SJSA1 (cell line): Measurements from ENCODE around the gene SPOP. TPM values are rescaled to one million over a fixed set of nuclear protein-coding genes. Genes with fewer than 3 reads are reported as not detected.

Experiments
- DNase-seq, 2 experiments: peaks; one replicate each; pipeline ENCODE4 v3.0.0-alpha.2; 2015 to 2020; ENCODE audit warnings: low spot score in 2 of 2, low read depth in 1 of 2
- H3K27ac ChIP-seq: fragments of 250-450 bp; sonication (Bioruptor Pico); 2 replicates; pipeline ENCODE4 v1.5.1; 2020; ENCODE audit warnings: mild to moderate bottlenecking, moderate library complexity
- H3K27me3 ChIP-seq: fragments of 250-450 bp; sonication (Bioruptor Pico); replicated peaks from 2 replicates; pipeline ENCODE4 v1.5.1; 2020; ENCODE audit warnings: mild to moderate bottlenecking, moderate library complexity
- H3K36me3 ChIP-seq: fragments of 250-450 bp; sonication (Bioruptor Pico); 2 replicates; pipeline ENCODE4 v1.5.1; 2020; ENCODE audit warnings: mild to moderate bottlenecking
- H3K4me1 ChIP-seq: fragments of 250-450 bp; sonication (Bioruptor Pico); replicated peaks from 2 replicates; pipeline ENCODE4 v1.6.1; 2021; ENCODE audit warnings: mild to moderate bottlenecking
- H3K4me3 ChIP-seq: fragments of 250-450 bp; sonication (Bioruptor Pico); 2 replicates; pipeline ENCODE4 v1.5.1; 2020; ENCODE audit warnings: mild to moderate bottlenecking
- H3K9me3 ChIP-seq: fragments of 250-450 bp; sonication (Bioruptor Pico); replicated peaks from 2 replicates; pipeline ENCODE4 v1.5.1; 2020; ENCODE audit warnings: mild to moderate bottlenecking
- total RNA-seq: library from RNA; depleted of rRNA; stranded (reverse); fragments of >200 nt; shearing (Covaris generic); gene quantifications from 2 replicates; pipeline ENCODE4 v1.2.3, GENCODE V29; 2014

Gene SPOP
- total RNA-seq, 1 experiment from 2014 or later = 73.0 TPM

DNA sequence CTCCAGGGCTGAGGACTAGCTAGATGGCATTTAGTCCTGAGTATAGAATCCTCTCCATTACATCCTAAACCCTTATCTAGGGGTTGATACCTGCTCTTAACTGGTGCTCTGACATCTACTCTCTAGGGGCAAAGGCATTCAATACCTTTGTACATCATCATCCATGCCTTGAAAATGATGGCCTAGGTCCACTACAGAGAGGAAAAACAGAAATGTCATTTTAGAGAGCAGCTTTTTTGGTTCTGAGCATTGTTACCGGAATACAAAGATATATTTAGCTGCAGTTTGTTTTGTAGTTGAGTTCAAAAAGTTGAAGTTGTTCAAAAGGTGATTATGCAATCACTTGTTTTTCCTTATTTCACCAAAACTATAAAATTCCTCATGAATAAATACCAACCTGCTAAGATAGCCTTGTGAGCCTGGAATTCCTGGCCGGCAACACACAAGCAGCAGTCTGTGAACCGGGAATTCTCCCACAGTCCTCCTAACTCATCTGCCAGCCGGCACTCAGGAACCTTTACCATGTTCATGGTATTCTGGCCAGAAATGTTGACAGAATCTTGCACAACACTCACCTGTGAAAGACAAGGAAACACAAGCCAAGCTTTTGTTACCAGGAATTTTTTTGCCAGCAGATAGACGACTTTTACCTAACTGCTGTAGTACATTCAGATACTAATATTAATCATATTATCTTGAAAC, 66.9 kb downstream of the SPOP start:
- H3K4me3 ChIP-seq = no peak overlapping the region
- DNase-seq = no peak
- no peaks in the 10 kb centered on the region for H3K27me3 ChIP-seq
- H3K36me3 ChIP-seq = peaks cover 85% of the 10 kb centered on the region
- H3K27ac ChIP-seq = no peak overlapping the region
- H3K9me3 ChIP-seq = no peaks in the 10 kb centered on the region
- no peaks in the 10 kb centered on the region for H3K4me1 ChIP-seq

DNA sequence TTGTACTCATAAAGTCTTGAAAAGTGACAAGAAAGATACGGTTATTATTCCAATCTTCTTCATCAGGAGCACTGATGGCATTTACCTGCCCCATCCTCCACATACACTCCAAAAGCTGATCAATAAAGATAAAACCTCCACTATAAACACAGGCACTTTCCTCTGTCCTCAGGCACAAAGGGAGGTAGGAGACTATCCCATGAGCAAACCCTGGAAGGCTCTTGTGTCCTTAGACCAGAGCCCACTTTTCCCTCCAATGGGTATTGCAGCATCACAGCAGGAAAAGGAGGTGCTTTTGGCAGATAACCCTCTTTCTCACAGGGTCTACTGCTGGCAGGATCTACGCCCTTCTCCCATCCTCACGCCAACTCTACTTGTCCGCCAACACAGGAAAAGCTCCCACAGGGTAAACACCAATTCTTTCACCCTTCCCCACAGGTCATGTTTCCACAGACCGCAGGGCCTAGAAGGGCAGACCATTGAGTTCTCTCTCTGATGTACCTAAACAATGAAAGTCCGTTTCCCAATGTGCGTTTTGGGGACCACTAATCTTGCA, 73.5 kb downstream of the SPOP start:
- H3K9me3 ChIP-seq = no peaks in the 10 kb centered on the region
- H3K36me3 ChIP-seq = peaks cover 90% of the 10 kb centered on the region
- DNase-seq = no peak
- H3K27ac ChIP-seq = no peak overlapping the region
- H3K4me1 ChIP-seq = no peaks in the 10 kb centered on the region
- no peak overlapping the region for H3K4me3 ChIP-seq
- H3K27me3 ChIP-seq = no peaks in the 10 kb centered on the region

DNA sequence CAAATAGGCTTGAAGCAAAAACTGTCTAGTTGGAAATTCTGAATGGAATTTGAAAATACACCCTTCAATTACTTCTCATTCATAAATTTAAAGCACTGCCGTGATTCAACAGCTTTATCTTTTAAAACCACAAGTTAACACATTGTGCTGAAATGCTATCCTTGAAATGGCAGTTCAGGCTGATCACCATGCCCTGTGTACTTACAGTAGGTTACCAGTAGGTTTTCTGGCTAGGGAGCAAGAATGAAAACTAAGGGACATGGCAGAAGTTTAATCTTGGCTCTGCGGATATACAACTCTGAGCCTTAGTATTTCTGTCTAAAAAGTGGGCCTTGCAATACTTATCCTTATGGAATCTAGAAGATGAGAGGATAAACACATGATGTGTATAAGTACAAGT, 74.2 kb downstream of the SPOP start:
- Histone ChIP-seq H3K27ac (no peak overlapping the region), H3K4me1 (no peaks in the 10 kb centered on the region), H3K36me3 (peaks cover 87% of the 10 kb centered on the region), H3K27me3 (no peaks in the 10 kb centered on the region), H3K9me3 (no peaks in the 10 kb centered on the region), H3K4me3 (no peak overlapping the region)
- no peak for DNase-seq

- Histone ChIP-seq H3K4me3 (no peak overlapping the region), H3K36me3 (peaks cover 87% of the 10 kb centered on the region), H3K9me3 (no peaks in the 10 kb centered on the region), H3K27me3 (no peaks in the 10 kb centered on the region), H3K27ac (no peak overlapping the region), H3K4me1 (no peaks in the 10 kb centered on the region)
- no peak for DNase-seq
These were observed 74.7 kb downstream of the SPOP start for GRCh38 chr17:49603238-49603637.

GRCh38 chr17:49602783-49603182, 75.1 kb downstream of the SPOP start:
- no peaks in the 10 kb centered on the region for H3K9me3 ChIP-seq
- H3K27ac ChIP-seq = no peak overlapping the region
- no peaks in the 10 kb centered on the region for H3K4me1 ChIP-seq
- no peaks in the 10 kb centered on the region for H3K27me3 ChIP-seq
- no peak for DNase-seq
- no peak overlapping the region for H3K4me3 ChIP-seq
- peaks cover 87% of the 10 kb centered on the region for H3K36me3 ChIP-seq

DNA sequence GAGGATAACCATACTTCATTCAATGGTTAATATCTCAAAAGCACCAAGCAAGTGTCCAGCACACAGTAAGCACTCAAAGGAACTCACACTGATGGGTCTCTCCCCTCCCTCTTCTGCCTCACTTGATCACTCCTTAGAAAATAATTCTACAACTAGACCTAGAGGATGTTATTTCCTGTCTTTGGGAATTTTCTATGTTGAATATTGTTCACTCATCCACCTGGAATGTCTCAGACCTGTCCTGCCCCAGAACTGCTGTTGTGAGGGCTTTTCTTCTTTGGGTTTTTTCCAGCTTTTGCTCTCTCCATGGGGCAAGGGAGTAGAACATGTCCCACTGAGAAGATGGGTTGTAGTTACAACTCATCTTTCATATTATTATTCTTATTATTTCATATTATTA, 76.9 kb downstream of the SPOP start:
- no peak overlapping the region for H3K4me3 ChIP-seq
- no peaks in the 10 kb centered on the region for H3K4me1 ChIP-seq
- H3K9me3 ChIP-seq = no peaks in the 10 kb centered on the region
- no peak overlapping the region for H3K27ac ChIP-seq
- no peak for DNase-seq
- peaks cover 92% of the 10 kb centered on the region for H3K36me3 ChIP-seq
- H3K27me3 ChIP-seq = no peaks in the 10 kb centered on the region

GRCh38 chr17:49598918-49599317, 79.0 kb downstream of the SPOP start:
- H3K36me3 ChIP-seq = peaks cover 85% of the 10 kb centered on the region
- no peaks in the 10 kb centered on the region for H3K27me3 ChIP-seq
- no peaks in the 10 kb centered on the region for H3K4me1 ChIP-seq
- DNase-seq = no peak
- no peak overlapping the region for H3K27ac ChIP-seq
- no peak overlapping the region for H3K4me3 ChIP-seq
- H3K9me3 ChIP-seq = no peaks in the 10 kb centered on the region

DNA sequence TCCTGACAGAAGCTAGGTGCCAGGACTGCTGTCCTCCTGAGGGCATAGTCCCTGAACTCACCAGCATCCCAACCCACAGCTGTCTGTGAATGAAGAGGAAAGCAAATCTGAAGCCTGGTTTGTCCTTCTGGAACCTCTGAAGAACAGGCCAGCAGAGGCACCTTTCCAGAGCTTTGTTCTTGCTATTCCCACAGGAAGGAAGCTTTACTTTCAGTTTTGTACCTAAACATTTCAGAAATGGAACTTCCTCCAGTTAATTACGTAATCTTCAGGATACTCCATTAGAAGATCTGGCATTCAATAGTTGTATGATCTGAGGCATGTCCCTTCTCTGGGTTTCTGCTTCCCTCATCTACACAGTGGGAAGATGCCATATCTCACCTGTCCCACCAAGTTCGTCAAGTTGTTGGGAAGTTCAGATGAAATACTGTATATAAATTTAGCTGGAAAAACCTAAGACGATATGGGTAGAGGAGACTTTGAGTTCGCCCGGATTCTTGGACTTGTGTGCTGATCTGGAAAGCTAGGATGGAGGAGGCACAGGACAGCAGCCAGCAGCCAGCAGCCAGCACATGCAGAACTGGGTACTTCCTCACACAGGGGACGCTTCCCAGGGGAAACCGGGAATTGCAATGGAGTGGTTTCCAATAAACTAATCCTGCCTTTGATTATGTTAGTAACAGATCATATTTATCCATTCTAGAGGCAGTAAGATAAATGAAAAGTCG, 79.8 kb downstream of the SPOP start:
- H3K27me3 ChIP-seq = no peaks in the 10 kb centered on the region
- H3K36me3 ChIP-seq = peaks cover 82% of the 10 kb centered on the region
- H3K4me1 ChIP-seq = no peaks in the 10 kb centered on the region
- no peak overlapping the region for H3K27ac ChIP-seq
- DNase-seq = no peak
- no peaks in the 10 kb centered on the region for H3K9me3 ChIP-seq
- H3K4me3 ChIP-seq = no peak overlapping the region

- H3K4me3 ChIP-seq = no peak overlapping the region
- no peaks in the 10 kb centered on the region for H3K4me1 ChIP-seq
- H3K9me3 ChIP-seq = no peaks in the 10 kb centered on the region
- no peak overlapping the region for H3K27ac ChIP-seq
- no peaks in the 10 kb centered on the region for H3K27me3 ChIP-seq
- H3K36me3 ChIP-seq = peaks cover 75% of the 10 kb centered on the region
- no peak for DNase-seq
These were observed 80.5 kb downstream of the SPOP start for GRCh38 chr17:49597436-49597835.

- Histone ChIP-seq H3K4me1 (no peaks in the 10 kb centered on the region), H3K27ac (no peak overlapping the region), H3K36me3 (peaks cover 68% of the 10 kb centered on the region), H3K4me3 (no peak overlapping the region), H3K27me3 (no peaks in the 10 kb centered on the region), H3K9me3 (no peaks in the 10 kb centered on the region)
- DNase-seq = no peak
These were observed 81.2 kb downstream of the SPOP start for GRCh38 chr17:49596613-49597244.

- no peak overlapping the region for H3K27ac ChIP-seq
- no peak for DNase-seq
These were observed 81.9 kb downstream of the SPOP start for GRCh38 chr17:49595980-49596379.

GRCh38 chr17:49595328-49595727, 82.6 kb downstream of the SPOP start:
- H3K4me3 ChIP-seq = no peak overlapping the region
- no peaks in the 10 kb centered on the region for H3K4me1 ChIP-seq
- DNase-seq = no peak
- no peaks in the 10 kb centered on the region for H3K9me3 ChIP-seq
- H3K27ac ChIP-seq = no peak overlapping the region
- H3K36me3 ChIP-seq = peaks cover 55% of the 10 kb centered on the region
- no peaks in the 10 kb centered on the region for H3K27me3 ChIP-seq

More at GRCh38 chr17:49595980-49596379, 81.9 kb downstream of the SPOP start:
- Histone ChIP-seq H3K9me3 (no peaks in the 10 kb centered on the region), H3K4me3 (no peak overlapping the region), H3K27me3 (no peaks in the 10 kb centered on the region), H3K36me3 (peaks cover 62% of the 10 kb centered on the region), H3K4me1 (no peaks in the 10 kb centered on the region)

DNA sequence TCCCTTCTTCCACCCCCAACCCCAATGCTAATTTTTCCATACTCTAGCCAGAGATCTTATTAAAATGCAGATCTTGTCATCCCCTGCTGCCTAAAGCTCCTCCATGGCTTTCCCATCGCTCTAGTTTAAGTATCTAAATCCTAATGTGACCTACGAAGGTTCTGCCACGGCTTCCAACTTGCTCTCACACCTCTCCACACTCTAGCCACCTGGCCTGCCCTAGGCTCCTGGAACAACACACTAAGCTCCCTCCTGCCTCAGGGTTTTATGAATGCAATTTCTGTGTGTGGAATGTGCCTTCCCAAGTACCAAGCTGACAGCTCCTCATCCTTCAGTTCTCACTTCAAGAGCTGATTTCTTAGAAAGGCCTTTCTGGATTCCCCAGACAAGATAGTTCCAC, 85.6 kb downstream of the SPOP start:
- no peaks in the 10 kb centered on the region for H3K9me3 ChIP-seq
- peaks cover 31% of the 10 kb centered on the region for H3K36me3 ChIP-seq
- H3K4me1 ChIP-seq = peaks cover 19% of the 10 kb centered on the region
- no peaks in the 10 kb centered on the region for H3K27me3 ChIP-seq
- no peak overlapping the region for H3K4me3 ChIP-seq
- H3K27ac ChIP-seq = no peak overlapping the region
- no peak for DNase-seq

- DNase-seq = no peak
- Histone ChIP-seq H3K4me1 (peaks cover 19% of the 10 kb centered on the region), H3K27me3 (no peaks in the 10 kb centered on the region), H3K27ac (no peak overlapping the region), H3K4me3 (no peak overlapping the region), H3K9me3 (no peaks in the 10 kb centered on the region), H3K36me3 (peaks cover 17% of the 10 kb centered on the region)
These were observed 87.0 kb downstream of the SPOP start for GRCh38 chr17:49590874-49591273.
